Endothelial cell of umbilical vein (primary cell): ENCODE results near the gene SERPINA5. TPM values are rescaled to one million over a fixed set of nuclear protein-coding genes. Genes with fewer than 3 reads are reported as not detected.

ENCODE experiments used
- BruUV-seq: library from RNA; stranded (reverse); fragments of 400-500 nt; replicated peaks from 2 replicates; lab custom pipeline; 2021; lab: Mats Ljungman, UMichigan
- CTCF ChIA-PET: fragments of 300-600, 350-600 bp; sonication (Branson Sonifier 250); formaldehyde crosslinking; loops from one replicate; lab custom pipeline; 2021; ENCODE audit warnings: antibody characterized with exemption, inconsistent platforms; lab: Charles Lee
- POLR2A ChIA-PET: fragments of 300-600, 350-600 bp; sonication (Branson Sonifier 250); formaldehyde crosslinking; loops from one replicate; lab custom pipeline; 2021; ENCODE audit warnings: antibody characterized with exemption, inconsistent platforms; lab: Charles Lee
- DNase-seq: peaks from one replicate; pipeline ENCODE4 v3.0.0-alpha.2; 2011; ENCODE audit warnings: low read depth, low spot score
- FAIRE-seq: peaks from 2 replicates; lab custom pipeline; 2011; peaks lifted over from hg19 to GRCh38; lab: Jason Lieb, UNC
- H2AFZ ChIP-seq: 2 replicates; pipeline ENCODE4 v1.6.0; 2012; ENCODE audit warnings: low read depth, low read length, control low read depth, inconsistent platforms
- H3K27ac ChIP-seq: 2 replicates; pipeline ENCODE4 v1.5.1; 2011; ENCODE audit warnings: low read depth, mild to moderate bottlenecking, control low read depth, low read length, moderate library complexity; ENCODE audit not compliant: insufficient read depth
- H3K27me3 ChIP-seq, 2 experiments: 2 replicates each; pipeline versions ENCODE4 v1.6.0 to v1.6.1; 2011; ENCODE audit warnings: low read length in 2 of 2, mixed read lengths in 1 of 2; ENCODE audit not compliant: control insufficient read depth in 2 of 2, insufficient read depth in 2 of 2
- H3K36me3 ChIP-seq, 2 experiments: 2 replicates in 1 of 2; 3 replicates in 1 of 2; pipeline ENCODE4 v1.5.1; 2011; ENCODE audit warnings: low read length in 2 of 2, mild to moderate bottlenecking in 1 of 2, moderate library complexity in 1 of 2; ENCODE audit not compliant: control insufficient read depth in 2 of 2, insufficient read depth in 2 of 2; ENCODE audit errors: extremely low read depth in 1 of 2
- H3K4me1 ChIP-seq: 3 replicates; pipeline ENCODE4 v1.5.1; 2011; ENCODE audit warnings: mild to moderate bottlenecking, low read length; ENCODE audit not compliant: control insufficient read depth, insufficient read depth; ENCODE audit errors: extremely low read depth
- H3K4me2 ChIP-seq: 2 replicates; pipeline ENCODE4 v1.6.1; 2011; ENCODE audit warnings: low read length, control low read depth, mixed read lengths; ENCODE audit not compliant: insufficient read depth
- H3K4me3 ChIP-seq, 3 experiments: fragments of 200-600 bp in 1 of 3; sonication (generic), shearing (Covaris generic) in 1 of 3; replicated peaks in 1 of 3; 2 replicates each; pipeline ENCODE4 v1.5.1; 2011 to 2016; ENCODE audit warnings: control low read depth in 3 of 3, low read length in 3 of 3, mild to moderate bottlenecking in 2 of 3, inconsistent platforms in 1 of 3, low read depth in 1 of 3, moderate library complexity in 1 of 3; ENCODE audit not compliant: insufficient read depth in 1 of 3
- H3K79me2 ChIP-seq: 2 replicates; pipeline ENCODE4 v1.6.0; 2012; ENCODE audit warnings: low read length, inconsistent platforms; ENCODE audit not compliant: control insufficient read depth, insufficient read depth
- H3K9ac ChIP-seq: replicated peaks from 2 replicates; pipeline ENCODE3; 2011; ENCODE audit warnings: low read length, control low read depth; ENCODE audit not compliant: insufficient read depth; ENCODE audit errors: extremely low read depth
- H3K9me1 ChIP-seq: replicated peaks from 3 replicates; pipeline ENCODE4 v1.6.0; 2011; ENCODE audit warnings: mild to moderate bottlenecking, low read length; ENCODE audit not compliant: control insufficient read depth, insufficient read depth; ENCODE audit errors: extremely low read depth
- H3K9me3 ChIP-seq: replicated peaks from 2 replicates; pipeline ENCODE4 v1.5.1; 2012; ENCODE audit warnings: low read length, inconsistent platforms; ENCODE audit not compliant: control insufficient read depth, insufficient read depth
- H4K20me1 ChIP-seq: replicated peaks from 2 replicates; pipeline ENCODE3; 2011; ENCODE audit warnings: mild to moderate bottlenecking, low read length; ENCODE audit not compliant: control insufficient read depth, insufficient read depth; ENCODE audit errors: extremely low read depth
- EZH2 ChIP-seq: IDR thresholded peaks from 2 replicates; pipeline ENCODE4 v1.6.1; 2012; ENCODE audit warnings: borderline replicate concordance, low read depth, mild to moderate bottlenecking, moderate library complexity, low read length, inconsistent platforms; ENCODE audit not compliant: severe bottlenecking
- POLR2A ChIP-seq: IDR thresholded peaks from 2 replicates; pipeline ENCODE4 v1.6.1; 2012; ENCODE audit warnings: low read depth, mild to moderate bottlenecking, control low read depth, low read length
- POLR2AphosphoS5 ChIP-seq: IDR thresholded peaks from 2 replicates; pipeline ENCODE4 v1.6.1; 2012; ENCODE audit warnings: low read depth, mild to moderate bottlenecking, control low read depth, low read length, moderate library complexity; ENCODE audit not compliant: insufficient read depth
- dilution Hi-C: fragments of 300-500 bp; cut with MboI; formaldehyde crosslinking; loops from one replicate; pipeline ENCODE4 v1.15.0; 2019; ENCODE audit warnings: low sequenced_read_pairs; ENCODE audit not compliant: extremely low pct_ligation_motif_present
- intact Hi-C: fragments of 100-400 bp; cut with micrococcal nuclease; formaldehyde crosslinking; loops from one replicate; pipeline ENCODE4 v1.10.0; 2022
- polyA plus RNA-seq, 4 experiments: library from polyadenylated mRNA; depleted of rRNA in 3 of 4; stranded (reverse) in 3 of 4; unstranded in 1 of 4; fragments of >200 nt; gene quantifications; 2 replicates each; pipeline versions ENCODE4 v1.2.1 to v1.2.3, GENCODE V29; 2011 to 2012; ENCODE audit warnings: missing spikeins in 1 of 4
- total RNA-seq: library from RNA; stranded (reverse); gene quantifications from 2 replicates; pipeline ENCODE4 v1.2.3, GENCODE V29; 2021
- TF ChIP-seq, protein P1 (sequence below): IDR thresholded peaks from 2 replicates; pipeline ENCODE4 v1.6.1; 2011; ENCODE audit not compliant: insufficient read depth, insufficient read length

Gene SERPINA5
- total and polyA plus RNA-seq, 2 donors (not counting 3 experiments of a cell fraction or from before 2014, with no cell fraction given), result 0.12 TPM; not detected in 1

DNA sequence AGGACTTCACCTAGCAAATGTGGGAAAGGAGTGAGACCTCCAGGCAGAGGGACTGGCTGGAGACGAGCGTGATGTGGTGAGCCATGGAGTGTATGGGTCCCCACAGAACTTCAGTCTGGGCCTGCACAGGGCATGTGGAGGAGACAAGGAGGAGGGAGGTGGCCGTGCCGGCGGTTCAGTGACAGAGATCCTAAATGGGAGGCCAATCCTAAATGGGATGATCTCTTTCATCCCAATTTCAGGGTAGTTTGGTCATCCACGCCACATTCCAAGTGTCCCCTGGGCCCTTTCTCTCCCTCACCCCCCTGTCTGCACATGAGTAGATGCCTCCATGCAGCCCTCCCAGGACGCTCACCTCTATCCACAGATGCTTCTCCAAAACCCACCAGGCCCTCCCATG is 13.2 kb downstream of the SERPINA5 start:
- Histone ChIP-seq H3K9me1 (no peaks in the 10 kb centered on the region), H3K4me1 (peaks cover 10% of the 10 kb centered on the region), H3K9me3 (no peaks in the 10 kb centered on the region), H2AFZ (no peak overlapping the region), H3K4me2 (no peak overlapping the region), H4K20me1 (no peaks in the 10 kb centered on the region), H3K27me3 (no peaks in the 10 kb centered on the region), H3K9ac (no peak overlapping the region), H3K4me3 (no peak overlapping the region), H3K79me2 (no peaks in the 10 kb centered on the region), H3K27ac (no peak overlapping the region), H3K36me3 (no peaks in the 10 kb centered on the region)
- ChIA-PET CTCF (no interaction called here), POLR2A (no interaction called here)
- DNase-seq, result no peak
- dilution Hi-C loops, result no loop called here
- intact Hi-C loops, result no loop called here
- BruUV-seq, result no TSS peak
- no peak for FAIRE-seq
- no peak for TF ChIP-seq POLR2AphosphoS5

DNA sequence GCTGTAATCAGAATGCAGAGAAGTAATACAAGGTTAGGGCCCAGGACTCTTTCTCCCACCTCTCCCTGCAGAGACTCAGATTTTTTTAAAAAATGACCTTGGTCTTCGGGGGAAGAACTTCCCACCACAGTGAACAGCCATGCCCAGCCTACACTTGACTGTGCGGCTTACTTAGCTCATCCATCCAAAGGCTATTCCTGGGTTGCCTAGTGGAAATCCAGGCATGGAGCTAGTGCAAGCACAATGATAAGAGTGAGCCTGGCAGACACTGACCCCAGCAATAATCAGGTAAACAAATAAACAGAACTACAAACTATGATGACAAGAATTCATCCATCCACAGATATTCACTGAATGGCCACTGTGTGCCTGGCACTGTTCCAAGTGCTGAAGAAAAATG is 14.7 kb downstream of the SERPINA5 start:
- Histone ChIP-seq H3K79me2 (no peaks in the 10 kb centered on the region), H3K9ac (no peak overlapping the region), H3K4me3 (no peak overlapping the region), H2AFZ (no peak overlapping the region), H3K27ac (no peak overlapping the region), H3K27me3 (no peaks in the 10 kb centered on the region), H3K36me3 (no peaks in the 10 kb centered on the region), H3K4me2 (no peak overlapping the region), H3K4me1 (peaks cover 24% of the 10 kb centered on the region), H3K9me1 (no peaks in the 10 kb centered on the region), H4K20me1 (no peaks in the 10 kb centered on the region), H3K9me3 (no peaks in the 10 kb centered on the region)
- intact Hi-C loops, result no loop called here
- DNase-seq (no peak), FAIRE-seq (no peak)
- dilution Hi-C loops, result no loop called here
- POLR2A ChIA-PET, result no interaction called here
- no TSS peak for BruUV-seq
- TF ChIP-seq EZH2 (no peak), POLR2A (no peak)
- TF ChIP-seq, protein P1, sequence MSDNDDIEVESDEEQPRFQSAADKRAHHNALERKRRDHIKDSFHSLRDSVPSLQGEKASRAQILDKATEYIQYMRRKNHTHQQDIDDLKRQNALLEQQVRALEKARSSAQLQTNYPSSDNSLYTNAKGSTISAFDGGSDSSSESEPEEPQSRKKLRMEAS, result no peak
- CTCF ChIA-PET, result no interaction called here
